Measurements from ENCODE around the gene AFF3.

AFF3 gene

DNA sequence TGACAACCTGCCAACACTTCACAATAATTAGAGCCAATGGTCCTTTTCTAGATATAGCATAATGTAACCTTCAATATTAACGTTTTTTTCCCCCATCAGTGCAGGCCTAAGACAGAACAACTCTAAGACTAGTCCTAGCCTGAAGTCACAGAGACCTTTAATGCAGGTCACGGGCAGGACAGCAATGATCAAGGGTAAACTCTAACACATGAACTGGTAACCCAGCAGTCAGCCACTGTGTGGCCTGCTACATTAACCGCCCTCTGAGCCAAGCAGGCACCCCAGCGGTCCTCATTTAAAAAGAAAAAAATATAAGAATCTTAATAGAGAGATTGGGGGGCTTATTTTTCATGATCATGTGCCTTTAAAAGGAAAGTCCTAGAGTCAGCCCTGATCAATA, 290.6 kb downstream of the AFF3 start:
- DNase-seq = no peak

DNA sequence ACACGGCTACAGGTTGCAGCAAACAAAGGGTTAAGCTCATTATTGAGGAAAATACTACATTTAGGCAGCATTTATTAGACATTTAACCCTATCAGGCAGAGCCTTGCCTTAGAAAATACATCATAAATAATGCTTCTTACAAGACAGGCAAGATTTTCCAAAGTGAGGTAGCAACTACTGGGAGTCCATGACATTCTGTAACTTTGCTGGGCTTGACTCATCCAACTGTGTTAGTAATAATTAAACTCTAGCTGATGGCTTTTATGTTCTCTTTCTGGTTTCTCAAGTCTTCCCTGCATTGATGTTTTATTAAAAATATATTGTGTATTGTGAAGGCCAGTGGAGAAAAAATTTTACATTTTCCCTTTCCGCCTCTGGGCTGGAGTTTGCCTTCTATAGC, 291.3 kb downstream of the AFF3 start:
- no peak for DNase-seq

DNA sequence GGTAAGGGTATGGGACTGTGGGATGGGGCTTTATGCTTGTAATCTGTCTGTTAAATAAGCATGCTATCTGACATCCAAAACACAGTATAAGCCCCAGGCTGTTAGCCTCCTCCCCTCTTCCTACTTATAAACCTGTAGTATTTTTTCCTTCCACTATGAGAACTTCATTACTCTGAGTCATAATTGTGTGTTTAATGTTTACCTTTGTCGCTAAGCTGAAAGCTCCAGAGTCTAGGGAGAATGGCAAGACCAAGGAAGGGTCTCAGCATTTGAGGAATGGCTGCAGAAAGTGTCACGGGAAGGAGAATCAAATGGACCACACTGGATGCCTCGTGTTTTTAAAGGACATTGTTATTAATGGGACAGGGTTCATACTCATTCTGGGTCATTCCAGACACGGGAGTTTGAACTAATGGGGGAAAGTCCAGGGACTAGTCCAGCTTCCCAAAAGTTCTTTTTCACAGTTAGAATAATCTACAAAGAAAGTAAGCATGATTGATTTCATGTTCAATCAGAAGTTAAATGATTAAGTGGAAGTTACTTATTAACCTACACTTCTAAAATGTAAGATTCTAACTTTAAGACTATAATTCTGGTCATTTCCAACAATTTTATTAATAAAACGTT, 292.2 kb downstream of the AFF3 start:
- DNase-seq = no peak

DNA sequence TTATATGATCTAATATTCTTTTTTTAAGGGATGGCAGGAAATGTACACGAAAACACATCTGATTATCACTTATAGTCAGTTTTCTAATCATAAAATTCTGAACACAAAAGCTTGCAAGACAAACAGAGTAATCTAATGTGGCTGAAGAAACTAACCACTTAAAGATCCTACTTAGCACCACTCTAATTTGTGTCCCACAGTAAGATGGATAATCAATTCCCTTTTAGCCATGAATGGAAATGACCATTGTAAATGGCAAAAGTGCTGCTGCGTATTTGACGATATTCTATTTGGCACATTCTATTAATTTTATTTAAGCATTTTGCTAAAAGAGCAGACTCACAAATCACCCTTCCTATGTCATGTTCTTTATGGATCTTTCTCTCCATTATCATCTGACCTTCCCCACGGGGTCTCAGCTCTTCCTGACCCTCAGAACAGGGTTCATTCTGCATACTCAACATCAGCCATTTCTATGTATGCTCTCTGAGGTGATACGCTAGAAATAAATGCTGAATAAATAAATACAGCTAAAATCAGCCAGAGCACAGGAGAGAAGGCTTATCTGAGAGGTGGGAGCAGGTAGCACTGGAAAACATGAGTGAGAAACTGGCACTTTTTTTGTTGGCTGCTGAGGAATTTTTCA, 295.8 kb downstream of the AFF3 start:
- no peak for DNase-seq

DNA sequence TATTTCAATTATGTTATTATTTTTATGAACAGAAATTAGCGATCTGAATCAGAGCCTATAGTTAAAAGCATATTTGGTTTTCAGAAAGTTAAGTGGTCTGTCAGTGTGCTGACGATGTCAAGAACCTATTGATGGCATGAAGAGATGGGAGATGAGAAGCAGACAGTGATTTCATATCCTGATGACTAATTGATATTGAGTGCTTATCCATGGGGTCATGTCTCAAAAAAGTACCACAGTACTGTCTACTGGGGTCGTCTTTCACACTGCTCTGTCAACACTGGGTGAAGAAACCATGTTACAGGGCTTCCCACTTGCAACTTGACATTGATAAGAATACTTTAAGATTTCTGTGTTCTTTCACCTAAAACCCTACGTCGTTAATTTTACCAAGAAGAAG, 297.1 kb downstream of the AFF3 start:
- no peak for DNase-seq

DNA sequence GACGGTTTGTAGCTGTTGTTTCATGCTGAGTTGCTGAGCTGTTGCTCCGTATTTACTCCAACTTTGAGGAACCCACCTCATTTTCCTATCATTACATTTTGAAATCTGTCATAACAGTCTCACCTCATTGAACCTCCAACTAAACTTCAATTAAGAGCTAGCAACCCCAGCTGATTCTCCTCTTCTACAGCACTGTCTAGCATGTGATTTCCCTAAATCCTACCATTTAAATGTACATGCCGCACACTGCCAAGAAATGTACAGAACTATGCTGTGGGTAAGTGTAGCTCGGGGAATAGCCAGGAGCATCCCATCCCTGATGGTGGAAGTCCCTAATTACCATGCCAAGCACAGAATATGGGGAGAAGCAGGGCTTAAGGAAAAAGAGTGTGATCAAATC, 299.9 kb downstream of the AFF3 start:
- no peak for DNase-seq

DNA sequence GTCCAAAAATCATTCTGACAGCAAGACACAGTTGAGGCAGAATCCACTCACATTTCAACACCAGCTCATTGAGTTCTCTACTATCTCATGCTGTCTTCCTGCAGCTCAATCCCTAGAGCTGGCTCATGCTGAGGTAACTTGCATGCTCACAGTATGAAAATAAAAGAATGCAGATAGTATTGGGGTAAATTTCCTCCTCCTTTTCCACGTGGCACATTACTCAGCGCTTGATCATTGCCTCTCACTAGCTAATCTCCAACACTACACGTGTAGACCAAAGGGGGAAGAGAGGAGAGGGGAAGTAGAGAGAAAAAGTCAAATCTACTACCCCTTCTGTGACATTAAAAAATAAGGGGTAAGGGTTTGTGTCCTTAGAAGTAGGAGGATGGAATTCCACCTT, 300.6 kb downstream of the AFF3 start:
- no peak for DNase-seq

DNA sequence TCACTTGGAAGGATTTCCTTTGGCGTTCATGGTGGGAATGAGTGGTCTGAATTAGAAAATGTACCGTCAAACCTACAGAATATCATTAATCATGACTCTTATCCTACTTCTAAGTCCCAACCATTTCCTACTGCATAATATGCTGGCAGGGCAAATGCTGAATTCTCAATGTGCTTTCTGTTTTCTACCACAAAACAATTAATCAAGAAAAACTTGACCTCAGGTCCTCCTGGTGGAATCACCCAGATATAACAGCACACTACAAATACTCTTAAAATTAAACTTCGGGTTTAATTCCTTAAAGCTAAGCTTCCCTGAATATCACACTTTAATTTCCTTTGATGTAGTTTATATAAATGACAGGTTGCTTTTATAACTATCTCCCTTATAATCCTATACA, 301.6 kb downstream of the AFF3 start:
- no peak for DNase-seq

DNA sequence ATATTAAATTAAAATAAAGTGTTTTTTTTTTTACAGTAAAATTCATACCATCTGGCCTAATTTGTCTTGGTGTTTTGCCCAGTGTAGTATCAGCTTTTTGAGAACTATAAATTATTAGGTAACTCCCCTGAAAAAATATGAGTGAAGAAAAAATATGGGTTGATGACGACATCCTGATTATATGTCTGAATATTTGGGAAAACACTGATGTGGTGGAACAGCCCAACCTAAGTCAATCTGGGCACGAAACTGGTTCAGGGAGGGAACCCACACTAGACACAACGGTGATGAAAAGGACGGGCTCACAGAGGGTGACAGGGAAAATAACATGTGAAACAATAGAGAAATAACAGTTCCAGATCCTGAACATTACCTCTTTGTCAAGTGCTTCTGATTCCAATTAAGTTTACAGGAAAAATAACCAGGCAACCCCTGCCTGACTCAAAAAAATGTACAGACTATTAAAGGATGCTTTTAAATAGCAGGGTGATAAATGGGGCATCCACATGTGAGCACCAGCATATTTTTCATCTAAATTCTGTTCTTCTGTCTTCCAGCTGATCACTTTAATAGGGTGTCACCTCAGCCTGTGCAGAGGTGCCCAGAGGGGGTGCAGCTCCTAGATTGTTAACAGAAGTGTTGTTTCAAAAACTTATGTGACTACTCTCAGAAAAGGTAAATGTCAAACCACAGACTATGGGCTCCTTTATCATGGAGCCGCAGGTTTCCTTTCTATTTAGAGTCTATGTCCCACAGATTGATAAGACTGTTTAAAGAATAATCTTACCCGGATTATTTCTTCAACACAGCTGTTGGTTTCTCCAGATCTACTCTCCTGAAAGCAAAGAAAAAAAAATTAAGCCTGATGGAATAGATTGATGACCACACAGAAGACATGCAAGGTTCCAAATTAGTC, 305.4 kb downstream of the AFF3 start:
- no peak for DNase-seq

DNA sequence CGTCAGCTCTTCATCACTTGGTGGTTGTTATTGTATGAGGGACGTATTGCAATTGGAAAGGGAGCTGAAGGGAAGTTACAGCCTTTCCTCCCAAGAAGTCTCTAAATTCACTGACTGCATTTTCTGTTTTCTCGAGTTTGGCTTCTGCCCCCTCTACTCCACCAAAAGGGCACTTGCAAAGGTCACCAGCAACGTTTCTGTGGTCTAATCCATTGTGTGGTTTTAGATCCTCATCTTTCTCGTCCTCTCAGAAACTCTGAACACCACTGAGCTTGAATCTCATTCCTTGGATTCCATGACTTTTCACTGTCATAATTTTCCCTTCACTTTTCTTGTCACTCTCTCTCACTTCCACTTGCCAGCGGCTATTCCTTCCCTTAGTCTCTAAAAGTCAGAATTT, 308.0 kb downstream of the AFF3 start:
- no peak for DNase-seq

DNA sequence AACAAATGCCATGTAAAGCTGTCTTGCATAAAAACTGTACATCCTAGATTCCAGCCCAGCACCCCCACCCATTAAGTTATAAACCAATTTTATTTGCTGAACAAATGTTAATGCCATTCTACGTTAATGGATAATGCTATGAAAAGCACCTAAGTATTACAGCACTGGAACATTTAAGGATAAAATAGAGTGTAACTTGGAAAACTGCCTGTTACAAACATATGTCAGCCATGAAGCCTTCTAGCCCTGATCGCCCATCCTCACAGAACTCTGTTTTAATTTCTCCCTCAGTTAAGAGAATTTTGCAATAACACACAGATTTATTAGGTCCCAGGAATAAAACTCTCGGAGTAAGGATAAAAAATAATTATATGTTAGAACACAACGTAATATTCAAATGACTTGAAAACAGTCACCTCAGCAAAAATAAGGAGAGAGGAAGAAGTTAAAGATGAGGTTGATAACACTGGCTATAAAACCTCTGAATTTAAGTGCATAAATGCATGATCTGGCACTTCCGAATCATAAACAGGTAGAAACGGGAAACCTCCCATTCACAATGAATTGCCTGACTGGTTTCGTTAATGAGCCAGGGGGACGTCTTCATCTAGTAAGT, 308.7 kb downstream of the AFF3 start:
- no peak for DNase-seq

DNA sequence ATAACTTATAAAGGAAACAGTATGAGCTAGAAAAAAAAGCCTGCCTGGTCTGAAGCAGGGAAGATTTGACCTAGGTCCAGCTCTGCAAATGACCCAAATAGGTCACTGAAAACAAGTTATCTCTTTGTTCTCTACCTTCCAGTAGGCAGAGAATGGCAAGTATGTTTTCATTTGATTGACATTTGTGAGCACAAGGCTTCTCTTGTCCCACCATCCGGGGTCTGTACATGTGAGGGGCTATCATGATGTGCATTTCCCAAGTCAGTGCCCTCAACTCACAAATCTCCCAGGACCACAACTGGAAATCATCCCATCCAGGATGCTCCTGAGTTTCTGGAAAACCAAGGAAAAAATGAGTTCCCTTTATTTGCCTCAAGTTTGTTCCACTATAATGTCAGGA, 309.5 kb downstream of the AFF3 start:
- no peak for DNase-seq

DNA sequence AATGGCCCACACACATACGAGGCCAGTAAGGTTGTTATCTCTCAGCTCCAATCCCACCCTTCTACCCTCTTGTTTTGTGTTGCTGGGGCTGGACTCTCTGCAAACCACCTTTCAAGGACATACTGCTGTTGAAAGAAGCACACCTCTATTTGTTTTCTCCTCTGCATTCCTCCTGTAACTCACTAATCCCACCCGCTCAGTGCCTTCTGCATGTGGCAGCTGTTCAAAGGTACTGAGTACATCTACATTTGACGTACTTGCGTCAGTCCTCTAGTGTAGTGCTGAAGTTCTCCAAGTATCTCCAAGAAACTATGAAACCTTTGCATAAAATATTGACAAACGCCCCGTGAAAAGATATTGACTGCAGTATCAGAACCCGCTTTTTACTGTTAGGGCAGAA, 310.6 kb downstream of the AFF3 start:
- no peak for DNase-seq

DNA sequence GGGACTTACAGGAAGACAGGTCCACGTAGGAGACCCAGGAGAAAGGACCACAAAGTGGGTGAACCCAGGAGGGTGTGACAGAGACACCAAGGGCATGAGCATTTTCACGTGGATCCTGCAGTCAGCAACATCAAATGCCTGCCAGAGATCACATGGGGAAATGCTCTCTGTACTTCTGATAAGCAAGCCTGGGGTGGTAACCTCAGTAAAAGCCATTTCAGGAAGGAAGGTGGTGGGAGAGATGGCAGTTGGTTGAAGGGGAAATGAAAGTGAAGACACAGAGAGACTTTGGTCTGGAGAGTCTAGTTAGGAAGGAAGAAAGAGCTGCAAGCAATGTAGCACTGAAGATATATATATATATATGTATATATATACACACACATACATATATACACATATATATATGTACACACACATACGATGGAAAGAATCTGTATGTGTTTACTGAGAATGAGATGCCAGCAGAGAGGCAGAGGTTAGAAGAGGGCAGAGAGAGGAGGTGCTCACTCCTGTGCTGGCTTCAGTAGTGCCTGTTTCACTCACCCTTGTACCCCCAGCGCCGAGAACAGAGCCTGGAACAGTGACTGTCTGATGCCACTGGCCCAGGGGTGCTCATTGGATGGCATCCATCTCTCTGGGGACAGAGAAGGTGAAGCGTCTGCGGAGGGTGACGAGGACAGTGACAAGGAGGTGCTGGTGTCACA, 314.9 kb downstream of the AFF3 start:
- DNase-seq = no peak

DNA sequence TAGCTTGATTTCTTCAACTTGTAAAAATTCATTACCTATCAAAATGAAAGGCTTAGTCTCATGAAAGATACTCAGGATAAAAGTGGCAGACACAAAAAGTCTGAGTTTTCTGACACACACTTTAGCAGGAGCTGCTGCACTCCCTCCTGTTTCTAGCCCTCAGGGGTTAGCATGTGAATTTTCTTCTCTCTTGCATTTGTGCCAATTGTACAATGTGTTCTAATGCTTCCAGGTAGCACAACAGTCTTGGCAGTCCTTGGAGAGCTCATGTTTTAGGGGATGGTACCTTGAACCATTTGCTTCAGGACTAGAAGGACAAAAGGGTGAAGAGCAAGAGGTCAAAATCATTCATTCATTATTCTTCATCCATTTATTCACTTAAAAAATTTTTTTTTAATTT, 316.8 kb downstream of the AFF3 start:
- DNase-seq = no peak

DNA sequence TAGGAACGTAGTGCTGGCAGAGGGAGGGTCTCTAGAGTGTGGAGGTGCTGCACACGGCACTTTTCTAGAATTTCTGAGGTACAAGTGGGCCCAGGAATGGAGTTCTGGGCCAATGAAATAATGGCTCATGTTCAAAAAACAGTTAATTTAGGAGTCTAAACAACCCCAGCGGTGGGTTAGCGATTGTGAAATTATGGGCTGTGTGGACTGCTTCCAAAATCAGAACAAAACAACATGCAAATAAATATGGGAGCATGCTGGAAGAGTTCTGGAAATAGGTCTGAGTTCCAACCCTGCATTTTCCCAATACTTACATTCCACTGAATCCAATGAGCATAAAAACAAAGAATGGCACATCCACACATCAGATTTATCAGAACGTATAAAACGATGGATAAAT, 317.6 kb downstream of the AFF3 start:
- no peak for DNase-seq

DNA sequence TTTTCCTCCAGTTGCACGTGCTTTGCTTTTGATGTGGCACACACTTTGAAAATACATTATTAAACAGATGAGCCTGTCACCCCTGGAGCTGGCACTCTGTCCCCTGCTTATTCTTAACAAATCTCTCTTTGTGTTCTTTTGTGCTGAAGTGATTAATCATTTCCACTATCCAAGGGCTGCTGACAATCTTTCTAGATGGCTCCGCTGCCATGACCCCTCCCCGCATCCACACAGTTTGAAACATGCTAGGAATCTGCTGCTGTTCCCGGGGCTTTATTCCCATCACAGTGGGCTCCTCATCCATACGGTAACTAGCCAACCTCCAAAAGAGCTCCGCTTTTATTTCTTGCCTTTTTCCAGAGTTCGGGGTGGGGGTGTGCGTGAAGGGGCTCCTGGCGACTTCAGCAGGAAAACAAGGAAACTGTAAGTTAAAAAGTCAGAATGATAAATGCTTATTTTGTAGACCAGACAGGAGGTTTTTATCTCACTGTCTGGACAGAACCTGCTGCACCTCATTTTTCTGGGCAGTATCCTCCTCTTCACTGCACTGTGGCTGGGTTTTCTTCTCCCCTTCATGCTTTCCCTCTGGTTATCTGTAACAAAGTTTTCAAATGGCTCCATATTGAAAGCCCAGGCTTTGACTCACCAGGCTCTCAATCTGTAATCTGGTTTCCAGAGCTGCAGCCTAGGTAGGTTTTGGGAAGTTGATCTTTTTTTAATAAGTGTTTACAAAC, 319.7 kb downstream of the AFF3 start:
- DNase-seq = no peak

DNA sequence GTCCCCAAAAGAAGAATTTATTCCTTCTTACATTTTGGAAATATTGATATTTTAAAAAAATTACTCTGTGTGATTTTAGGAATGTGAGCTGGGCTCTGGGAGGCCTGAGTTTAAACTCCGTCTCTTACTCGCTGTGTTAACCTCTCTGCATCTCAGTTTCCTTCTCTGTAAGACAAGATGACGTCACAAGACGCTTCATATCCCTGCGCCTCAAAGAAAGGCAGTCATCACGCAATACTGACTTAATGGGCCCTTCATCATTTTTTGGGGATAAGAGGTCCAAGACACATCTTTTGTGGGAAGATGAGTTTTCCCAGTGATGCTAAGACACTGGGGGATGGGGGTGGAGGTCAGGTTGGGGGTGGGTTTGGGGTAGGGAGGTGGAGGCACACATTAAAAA, 320.4 kb downstream of the AFF3 start:
- DNase-seq = no peak

DNA sequence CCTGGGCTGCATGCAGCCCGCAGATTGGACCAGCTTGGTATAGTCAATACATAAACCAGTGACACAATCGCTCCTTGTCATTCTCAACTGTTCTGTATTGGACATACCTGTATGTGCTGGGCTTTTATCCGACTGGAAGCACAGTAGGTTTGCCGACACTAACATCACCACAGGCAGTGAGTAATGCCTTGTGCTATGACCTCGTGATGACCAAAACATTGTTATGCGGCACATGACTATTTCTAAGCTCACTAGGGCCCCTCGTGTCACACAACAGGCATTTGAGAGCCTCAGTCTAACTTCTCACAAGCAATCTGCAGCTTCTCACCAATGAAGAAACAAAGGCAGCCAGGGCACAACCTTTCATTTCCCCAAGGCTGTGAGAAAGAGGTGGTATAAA, 320.8 kb downstream of the AFF3 start:
- DNase-seq = no peak

DNA sequence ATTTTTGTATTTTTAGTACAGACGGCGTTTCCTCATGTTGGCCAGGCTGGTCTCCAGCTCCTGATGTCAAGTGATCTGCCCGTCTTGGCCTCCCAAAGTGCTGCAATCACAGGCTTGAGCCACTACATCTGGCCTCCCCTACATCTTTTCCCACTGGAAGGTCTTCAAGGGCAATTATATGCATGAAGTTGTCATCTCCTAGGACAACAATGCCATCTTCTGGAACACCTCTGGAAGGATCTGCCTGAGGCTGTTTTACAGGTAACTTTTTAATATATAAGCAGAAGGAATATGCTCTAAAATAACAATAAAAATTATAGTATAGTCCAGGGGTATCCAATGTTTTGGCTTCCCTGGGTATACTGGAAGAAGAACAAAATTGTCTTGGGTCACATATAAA, 321.4 kb downstream of the AFF3 start:
- no peak for DNase-seq

DNA sequence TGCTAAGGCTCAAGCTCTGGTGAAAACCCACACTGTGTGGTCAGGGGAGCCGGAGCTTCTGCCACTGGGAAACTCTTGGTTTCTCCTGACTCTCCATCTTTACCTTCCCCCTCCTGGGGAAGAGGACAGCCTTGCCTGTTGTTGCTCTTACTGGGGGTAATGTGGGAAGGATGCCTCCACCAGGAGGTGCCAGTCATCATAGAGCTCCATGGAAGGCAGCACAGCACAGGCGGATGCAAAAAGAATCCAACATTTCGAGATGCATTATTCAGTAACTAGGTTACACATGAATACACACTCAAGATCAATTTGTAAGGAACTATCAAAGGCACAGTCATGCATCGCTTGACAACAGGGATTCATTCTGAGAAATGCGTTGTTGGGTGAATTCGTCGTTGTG, 322.6 kb downstream of the AFF3 start:
- no peak for DNase-seq

DNA sequence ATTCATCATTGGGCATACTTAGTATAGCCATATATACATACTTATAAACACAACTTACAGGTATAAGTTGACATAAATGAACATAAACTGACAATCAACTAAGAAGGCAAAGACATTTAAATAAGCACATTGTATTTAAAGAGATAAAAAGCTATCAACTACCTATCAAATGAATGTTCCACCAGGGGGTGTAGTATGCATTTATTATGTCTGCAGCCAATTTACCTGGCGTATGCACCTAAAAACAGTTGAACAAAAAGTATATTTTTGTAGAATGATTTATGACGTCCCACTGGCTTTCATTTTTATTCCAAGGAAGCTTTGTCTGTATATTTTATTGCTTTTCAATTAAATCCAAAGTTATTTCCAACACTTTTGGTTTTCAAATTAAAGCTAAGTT, 323.5 kb downstream of the AFF3 start:
- no peak for DNase-seq
